HG03442 (cell line): ENCODE results near the gene HTR5A.
"Not testable (repeated sequence)": the region's sequence is repeated elsewhere in the genome, so short reads cannot be mapped to it uniquely, and the experiment has no call there.

Source experiments
- ATAC-seq: cut with Tn5 transposase; IDR thresholded peaks from one replicate; pipeline ENCODE4 v1.9.1; 2021; ENCODE audit warnings: mild to moderate bottlenecking, moderate library complexity; ENCODE audit not compliant: unreplicated experiment

Gene HTR5A

DNA sequence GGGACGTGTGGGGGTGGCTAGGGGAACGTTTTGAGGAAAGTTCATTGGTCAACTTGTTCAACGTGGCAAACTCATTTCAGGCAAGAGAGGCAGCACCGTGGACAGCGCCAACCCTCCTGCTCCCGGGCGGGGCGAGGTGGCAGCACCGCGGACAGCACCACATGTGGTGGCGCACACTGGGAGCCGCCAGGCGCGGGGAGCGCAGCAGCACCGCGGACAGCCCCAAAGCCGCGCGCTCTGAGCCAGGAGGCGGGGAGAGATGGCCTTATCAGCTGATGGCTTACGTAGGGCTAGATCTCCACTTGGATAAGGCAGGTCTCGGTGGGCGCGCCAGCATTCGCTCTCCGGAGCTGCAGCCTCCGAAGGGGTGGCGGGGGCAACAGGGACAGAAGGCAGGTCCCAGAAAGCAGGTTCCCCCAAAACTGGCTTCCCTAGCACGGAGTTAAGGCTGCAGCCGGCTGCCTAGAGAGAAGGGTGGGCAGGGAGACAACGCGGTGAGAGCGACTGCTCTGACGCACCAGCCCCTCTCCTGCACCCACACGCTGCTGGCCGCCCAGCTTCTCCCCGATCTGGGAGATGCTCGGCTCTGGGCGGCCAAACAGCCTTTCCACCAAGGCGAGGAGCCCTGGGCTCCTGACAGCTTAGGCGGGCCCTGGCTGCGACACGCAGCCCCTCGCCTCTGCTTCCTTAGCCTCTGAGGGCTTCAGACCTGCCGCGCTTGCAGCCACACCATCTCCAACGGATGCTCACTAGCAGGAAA is at the start of gene HTR5A:
Gene HTR5A, plus strand, starts transcription at position 333 of the 760 bp plus-strand sequence. CDS start 576 bp downstream, outside the sequence.
- ATAC-seq = peak; percentile 97

DNA sequence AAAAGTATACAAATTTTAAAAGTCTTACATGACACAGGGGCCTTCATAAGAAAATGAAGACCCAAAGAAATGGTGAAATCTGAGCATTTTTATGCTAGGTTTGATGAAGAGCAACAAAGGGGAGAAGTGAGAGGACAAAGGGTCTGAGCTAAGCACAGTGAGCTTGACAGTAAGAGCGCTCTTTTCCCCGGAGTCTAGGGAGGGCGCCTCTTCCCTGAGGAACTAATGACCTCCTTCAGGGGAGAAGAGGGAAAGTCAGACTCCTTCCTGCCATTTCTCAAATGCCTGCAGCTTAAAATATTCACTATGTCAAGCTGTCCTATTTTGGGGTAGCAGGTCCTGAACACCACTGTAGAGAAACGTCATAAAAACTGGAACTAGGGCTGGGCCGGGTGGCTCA is 49.1 kb upstream of the HTR5A start:
- no peak for ATAC-seq

DNA sequence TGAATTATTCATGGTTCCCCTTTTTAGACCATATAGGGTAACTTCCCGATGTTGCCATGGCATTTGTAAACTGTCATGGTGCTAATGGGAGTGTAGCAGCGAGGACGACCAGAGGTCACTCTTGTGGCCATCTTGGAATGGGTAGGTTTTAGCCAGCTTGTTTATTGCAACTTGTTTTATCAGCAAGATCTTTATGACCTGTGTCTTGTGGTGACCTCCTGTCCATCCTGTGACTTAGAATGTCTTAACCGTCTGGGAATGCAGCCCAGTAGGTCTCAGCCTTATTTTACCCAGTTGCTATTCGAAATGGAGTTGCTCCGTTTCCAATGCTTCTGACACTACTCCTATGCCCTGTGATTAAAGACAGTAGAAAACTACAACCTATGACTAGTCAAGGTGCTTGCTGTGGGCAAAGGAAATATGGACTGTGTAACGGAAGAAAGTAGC is 48.4 kb upstream of the HTR5A start:
- no peak for ATAC-seq

DNA sequence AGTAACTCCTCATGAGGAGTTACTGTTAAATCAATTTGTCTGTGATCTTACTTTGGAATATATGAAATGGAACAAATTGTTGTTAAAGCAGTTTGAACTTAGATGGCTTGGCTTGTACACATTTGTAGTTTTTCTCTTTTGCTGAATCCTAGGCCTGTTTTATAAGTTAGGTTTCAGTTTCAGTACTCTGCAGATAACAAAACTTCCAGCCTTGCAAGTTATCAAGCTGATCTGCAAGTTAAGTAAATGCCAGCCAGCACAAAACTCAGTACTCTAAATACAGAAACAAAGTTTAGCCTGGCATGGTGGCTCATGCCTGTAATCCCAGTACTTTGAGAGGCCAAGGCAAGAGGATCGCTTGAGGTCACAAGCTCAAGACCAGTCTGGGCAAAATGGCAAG is 42.2 kb upstream of the HTR5A start:
- ATAC-seq = no peak

DNA sequence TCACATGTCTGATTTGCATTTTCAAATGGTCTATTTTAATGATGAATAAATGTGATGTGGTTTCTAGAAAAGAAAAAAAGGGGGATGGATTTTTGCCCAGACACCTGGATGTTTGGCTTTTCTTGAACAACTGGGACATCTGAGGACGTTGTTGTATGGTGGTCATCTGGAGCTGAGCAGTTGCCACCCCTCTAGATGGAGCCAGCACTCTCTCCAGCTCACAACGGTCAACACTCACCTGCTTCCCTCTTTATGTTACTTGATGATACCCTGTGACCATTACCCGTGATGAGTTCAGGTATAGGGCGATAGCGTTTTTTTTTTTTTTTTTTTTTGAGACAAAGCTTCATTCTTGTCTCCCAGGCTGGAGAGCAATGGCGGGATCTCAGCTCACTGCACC is 37.1 kb upstream of the HTR5A start:
- no peak for ATAC-seq

DNA sequence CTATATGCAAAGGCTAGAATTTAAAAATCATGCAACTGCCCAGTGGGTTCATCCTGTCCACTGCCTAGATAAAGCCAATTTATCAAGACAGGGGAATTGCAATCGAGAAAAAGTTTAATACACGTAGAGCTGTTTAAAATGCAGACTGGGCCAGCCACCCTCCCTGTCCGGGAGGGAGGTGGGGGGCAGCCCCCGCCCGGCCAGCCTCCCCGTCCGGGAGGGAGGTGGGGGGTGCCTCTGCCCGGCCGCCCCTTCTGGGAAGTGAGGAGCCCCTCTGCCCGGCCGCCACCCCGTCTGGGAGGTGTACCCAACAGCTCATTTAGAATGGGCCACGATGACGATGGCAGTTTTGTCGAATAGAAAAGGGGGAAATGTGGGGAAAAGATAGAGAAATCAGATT is 35.6 kb upstream of the HTR5A start:
- not testable (repeated sequence) for ATAC-seq

DNA sequence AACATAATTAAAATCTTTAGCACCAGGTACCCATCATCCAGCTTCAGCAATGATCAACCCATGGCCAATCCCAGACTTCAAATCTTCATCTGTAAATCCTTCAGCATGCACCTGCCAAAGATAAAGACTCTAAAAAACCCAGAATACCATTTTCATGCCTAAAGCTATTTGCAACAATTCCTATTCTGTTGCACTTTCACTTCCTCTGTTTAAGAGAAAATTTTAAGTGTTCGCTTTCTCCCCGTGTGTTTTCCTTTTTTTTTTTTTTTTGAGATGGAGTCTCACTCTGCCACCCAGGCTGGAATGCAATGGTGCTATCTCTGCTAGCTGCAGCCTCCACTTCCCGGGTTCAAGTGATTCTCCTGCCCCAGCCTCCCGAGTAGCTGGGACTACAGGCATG is 31.8 kb upstream of the HTR5A start:
- no peak for ATAC-seq

DNA sequence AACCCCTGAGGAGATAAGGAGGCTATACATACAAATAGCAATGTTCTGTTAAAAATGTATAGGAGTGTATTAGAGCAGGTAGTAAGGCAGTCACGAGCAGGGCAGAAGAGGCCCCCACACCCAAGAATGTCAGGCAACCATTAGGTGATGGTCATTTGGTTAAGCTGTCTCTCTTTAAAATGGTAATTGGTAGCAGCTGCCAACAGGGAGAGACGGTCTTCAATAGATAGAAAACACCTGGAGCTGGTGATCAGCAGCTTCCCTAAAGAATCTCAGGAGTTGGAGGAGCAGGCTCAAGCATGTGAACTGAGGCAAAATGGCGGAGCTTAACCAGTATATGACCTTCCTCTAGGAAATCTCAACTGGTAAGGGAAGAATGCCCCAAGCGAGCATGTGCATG is 26.4 kb upstream of the HTR5A start:
- no peak for ATAC-seq

DNA sequence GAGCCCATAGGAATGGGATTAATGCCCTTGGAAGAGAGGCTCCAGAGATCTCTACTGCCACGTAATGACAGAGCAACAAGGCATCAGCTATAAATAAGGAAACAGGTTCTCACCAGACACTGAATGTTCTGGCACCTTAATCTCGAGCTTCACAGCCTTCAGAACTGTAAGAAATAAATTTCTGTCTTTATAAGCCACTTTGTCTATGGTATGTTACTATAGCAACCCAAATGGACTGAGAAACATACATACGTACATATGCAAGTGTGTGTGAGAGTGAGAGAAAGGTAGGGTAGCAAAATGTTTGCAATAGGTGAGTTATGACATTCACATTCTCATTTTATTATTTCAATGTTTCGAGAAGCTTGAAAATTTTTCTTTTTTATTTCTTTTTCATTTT is 22.1 kb upstream of the HTR5A start:
- no peak for ATAC-seq

DNA sequence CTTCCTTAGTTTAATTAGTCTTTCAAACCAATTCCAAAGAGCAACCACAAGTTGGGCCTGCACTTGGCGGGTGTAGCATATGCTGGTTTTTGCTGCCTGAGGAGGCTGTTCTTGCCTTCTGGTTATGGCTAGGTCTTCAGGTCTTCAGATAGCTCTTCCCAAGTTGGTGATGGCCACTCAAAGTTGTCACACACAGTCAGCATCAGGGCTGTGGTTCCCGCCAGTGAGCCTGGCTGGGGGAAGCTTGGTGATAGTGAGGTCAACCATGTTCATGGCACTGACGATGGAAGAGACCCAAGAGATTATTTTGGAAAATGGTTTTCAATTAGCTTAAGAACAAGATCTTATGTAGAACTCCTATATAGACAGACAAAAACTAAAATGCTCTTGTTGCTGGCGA is 18.8 kb upstream of the HTR5A start:
- no peak for ATAC-seq

DNA sequence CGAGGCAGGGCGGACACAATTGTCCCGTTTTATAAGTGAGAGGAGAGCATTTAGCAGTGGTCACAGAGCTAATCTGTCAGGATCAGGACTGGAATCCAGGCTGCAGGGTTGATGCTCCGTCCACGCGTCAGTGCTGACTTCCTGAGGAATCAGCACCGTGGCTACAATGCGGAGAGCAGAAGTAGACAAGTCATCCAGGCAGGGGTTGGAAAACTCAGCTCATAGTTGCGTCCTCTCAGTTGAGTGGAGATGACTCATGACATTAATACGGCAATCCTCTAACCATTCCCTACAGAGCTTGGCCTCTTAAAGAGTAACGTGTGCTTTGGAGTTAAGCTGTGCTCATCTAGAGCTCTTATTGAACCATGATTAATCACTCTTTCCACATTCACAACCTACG is 17.1 kb upstream of the HTR5A start:
- ATAC-seq = no peak

DNA sequence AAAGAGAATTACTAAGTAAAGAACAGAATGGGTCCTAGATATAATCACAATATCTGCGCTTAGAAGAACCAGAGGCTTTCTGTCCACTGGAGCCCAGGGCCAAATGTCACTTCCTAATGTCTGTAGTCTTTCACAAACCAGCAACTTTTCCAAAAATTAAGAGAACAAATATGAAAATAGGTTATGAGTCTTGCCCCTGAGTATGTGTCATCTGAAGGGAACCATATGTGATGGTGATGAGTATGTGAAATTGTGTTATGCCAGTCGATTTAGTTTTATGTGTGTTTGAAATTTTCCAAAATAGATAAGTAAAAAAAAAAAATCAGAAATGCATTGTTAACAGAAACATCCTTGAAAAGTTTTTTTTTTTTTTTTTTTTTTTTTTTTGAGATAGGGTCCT is 15.4 kb upstream of the HTR5A start:
- no peak for ATAC-seq

DNA sequence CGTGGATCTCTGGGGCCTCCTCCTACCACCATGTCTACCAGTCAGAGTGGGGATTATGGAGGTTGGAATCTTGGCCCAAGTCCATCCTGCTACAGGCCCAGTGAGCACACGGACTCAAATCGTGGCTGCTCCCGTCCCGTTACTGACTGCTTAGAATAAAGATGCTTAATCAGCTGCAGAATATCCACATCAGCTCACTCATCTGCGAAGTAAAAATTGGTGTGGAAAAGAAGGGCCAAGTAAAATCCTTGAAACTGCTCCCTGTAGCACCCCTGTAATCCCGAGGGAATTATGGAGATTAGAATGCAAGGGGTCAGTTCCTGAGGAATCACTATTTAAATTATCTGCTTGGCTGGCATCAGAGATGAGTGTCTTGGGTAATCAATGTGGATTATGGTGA is 13.0 kb upstream of the HTR5A start:
- ATAC-seq = no peak

DNA sequence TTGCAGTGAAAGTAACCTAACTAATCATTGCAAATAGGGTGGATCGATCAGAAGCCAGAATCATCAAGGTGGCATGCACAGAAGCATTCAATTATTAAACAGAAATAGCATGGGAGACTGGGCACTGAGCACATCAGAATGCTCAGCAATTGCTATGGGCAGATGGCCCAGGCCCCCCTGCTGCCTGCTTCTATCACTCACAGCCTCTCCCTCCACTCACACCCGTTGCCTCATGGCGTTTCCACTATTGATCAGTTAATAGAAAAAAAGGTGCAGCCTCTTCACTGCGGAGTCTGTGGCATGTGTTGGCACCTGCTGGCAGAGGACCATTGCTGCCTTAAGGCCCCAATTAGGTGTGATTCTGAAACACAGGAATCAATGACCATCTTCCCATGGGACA is 11.2 kb upstream of the HTR5A start:
- ATAC-seq = no peak

DNA sequence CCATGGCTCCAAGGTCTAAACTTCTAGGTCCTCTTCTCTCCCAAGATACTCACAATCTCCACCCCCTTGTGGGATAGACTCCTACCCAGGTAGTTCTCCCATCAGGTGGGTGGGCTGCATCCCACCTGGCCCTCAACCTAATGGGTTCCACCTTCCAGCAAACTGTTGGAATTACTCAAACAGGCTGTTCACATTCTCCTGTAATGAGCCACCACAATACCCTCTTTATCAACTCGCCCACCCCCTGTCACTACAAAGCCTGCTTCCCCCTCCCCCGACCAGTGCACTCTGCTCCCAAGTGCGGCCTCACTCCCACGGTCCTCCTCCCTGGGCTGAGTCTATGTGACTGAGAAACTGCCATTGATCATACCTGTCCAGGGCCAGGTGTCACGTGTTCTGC is 10.4 kb upstream of the HTR5A start:
- no peak for ATAC-seq

DNA sequence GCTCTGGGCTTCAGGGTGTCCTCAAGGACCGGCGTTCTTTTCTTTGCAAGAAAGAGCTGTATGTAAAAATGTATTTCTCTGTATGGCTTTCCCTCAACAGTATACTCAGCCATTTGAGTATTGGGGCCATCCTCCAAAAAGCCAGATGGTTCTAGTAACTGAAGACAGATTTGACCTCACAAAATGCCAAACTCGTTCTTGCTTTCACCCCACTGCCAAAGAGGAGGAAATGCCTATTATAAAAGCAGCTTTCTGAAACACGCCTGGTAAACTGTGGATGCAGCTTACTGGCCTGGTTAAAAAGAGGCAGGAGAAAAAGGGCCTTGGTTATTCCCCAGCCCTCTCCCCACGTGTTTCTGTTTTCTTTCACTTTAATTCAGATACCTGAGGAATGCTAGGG is 7.7 kb upstream of the HTR5A start:
- no peak for ATAC-seq

DNA sequence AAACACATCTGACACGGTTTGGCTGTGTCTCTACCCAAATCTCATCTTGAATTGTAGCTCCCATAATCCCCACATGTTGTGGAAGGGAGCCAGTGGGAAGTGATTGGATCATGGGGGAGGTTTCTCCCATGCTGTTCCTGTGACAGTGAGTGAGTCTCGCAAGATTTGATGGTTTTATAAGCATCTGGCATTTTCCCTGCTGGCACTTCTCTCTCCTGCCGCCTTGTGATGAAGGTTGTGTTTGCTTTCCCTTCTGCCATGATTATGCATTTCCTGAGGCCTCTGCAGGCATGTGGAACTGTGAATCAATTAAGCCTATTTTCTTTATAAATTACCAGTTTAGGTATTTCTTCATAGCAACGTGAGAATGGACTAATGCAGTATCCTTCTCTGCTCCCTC is 5.9 kb upstream of the HTR5A start:
- no peak for ATAC-seq

DNA sequence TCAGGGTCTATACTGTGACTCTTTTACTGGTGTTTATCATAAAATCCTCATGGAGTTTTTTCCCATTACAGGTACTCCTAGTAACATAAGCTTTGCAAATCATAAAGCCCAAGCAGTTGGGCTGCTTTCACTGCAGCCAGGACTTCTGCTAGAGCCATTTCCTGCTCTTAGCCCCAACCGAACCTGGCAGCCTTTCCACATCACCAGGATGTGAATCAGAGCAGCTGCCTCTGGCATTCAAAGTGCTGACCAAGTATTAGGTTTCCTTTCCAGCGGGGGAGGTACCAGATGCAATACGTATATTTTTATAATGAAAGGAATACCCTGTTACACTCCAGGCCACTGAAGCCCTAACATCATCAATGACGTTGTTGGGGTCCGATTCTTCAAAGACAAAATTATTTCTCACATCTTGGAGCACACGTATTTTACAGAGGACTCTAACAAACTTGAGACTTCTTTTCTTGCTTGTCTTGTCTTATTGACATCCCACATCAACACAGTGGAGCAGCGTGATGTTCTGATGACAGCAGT is 3.6 kb upstream of the HTR5A start:
- no peak for ATAC-seq

DNA sequence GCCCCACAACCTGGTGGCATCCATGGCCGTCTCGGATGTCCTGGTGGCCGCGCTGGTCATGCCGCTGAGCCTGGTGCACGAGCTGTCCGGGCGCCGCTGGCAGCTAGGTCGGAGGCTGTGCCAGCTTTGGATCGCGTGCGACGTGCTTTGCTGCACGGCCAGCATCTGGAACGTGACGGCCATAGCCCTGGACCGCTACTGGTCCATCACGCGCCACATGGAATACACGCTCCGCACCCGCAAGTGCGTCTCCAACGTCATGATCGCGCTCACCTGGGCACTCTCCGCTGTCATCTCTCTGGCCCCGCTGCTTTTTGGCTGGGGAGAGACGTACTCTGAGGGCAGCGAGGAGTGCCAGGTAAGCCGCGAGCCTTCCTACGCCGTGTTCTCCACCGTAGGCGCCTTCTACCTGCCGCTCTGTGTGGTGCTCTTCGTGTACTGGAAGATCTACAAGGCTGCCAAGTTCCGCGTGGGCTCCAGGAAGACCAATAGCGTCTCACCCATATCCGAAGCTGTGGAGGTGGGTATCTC is 1.1 kb downstream of the HTR5A start:
- no peak for ATAC-seq

DNA sequence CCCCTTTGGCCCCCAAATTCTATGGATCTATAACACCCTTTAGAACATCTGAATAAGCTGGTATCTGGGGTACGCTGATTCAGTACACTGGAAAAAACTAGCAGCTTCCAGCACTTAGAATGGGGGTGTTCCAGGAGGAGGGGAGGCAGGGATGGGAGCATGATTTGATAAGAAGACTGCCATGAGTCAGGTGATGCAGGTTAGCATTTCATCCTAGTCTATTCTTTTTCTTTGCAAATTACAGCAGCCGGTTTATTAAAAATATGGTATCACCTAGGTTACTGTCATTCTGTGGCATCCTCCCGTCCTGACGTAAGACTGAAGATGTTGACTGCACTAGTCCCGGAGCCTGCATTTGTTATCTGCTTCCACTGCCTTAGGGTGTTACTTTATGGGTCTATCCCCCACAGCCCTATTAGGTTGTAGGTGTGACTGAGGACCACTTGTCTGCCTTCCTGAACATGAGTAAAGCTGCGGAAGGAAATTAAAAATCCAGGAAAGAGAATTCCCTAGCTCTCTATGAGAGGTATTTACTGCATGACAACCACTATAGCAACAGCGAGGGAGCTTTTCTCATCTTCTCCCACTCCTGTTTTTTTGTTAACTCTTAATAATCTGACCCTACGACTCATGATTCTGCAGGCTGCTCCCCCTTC is 1.9 kb downstream of the HTR5A start:
- ATAC-seq = no peak

DNA sequence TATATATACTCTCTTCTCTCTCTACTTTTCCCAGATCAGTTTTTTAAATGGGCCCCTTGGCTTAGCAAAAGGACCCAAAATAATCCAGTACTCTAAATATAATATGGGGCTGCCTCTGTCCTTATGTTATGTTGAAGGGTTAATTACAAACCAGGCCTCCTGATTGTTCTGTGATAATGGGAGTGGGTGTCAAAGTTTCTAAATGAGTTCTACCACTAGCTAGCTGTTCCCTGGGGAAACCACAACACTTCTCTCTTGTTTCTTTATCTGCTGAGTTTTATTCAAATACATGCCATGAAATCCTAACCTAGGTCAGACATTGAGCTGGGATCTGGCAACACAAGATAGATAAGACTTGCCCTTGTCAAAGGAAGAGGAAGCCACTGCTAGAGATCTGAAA is 3.8 kb downstream of the HTR5A start:
- ATAC-seq = no peak

DNA sequence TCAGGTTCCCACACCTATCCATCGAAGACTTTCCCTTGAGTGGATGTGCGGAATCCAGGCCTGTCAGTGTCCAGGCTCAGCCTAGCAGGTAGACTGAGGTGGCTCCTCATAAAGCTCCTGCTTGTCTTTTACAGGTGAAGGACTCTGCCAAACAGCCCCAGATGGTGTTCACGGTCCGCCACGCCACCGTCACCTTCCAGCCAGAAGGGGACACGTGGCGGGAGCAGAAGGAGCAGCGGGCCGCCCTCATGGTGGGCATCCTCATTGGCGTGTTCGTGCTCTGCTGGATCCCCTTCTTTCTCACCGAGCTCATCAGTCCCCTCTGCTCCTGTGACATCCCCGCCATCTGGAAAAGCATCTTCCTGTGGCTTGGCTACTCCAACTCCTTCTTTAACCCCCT is 13.9 kb downstream of the HTR5A start:
- no peak for ATAC-seq
